Kidney (tissue), 14 donors: ENCODE results near the gene SCMH1. TPM values are rescaled to one million over a fixed set of nuclear protein-coding genes. Genes with fewer than 3 reads are reported as not detected.
"Not testable (repeated sequence)": the region's sequence is repeated elsewhere in the genome, so short reads cannot be mapped to it uniquely, and the experiment has no call there.

Experiments used
- DNase-seq, 5 donors: peaks; one replicate each; pipeline ENCODE4 v3.0.0-alpha.2; 2013 to 2020
- FAIRE-seq: peaks from 2 replicates; lab custom pipeline; 2012; peaks lifted over from hg19 to GRCh38; lab: Jason Lieb, UNC
- H3K27ac ChIP-seq, 2 donors: one replicate each; pipeline ENCODE4 v1.7.0; 2013; ENCODE audit warnings: low read depth in 2 of 2, low read length in 2 of 2, inconsistent platforms in 1 of 2
- H3K27me3 ChIP-seq: one replicate; pipeline ENCODE4 v1.7.1; 2013; ENCODE audit warnings: low read length, inconsistent platforms; ENCODE audit not compliant: control insufficient read depth, insufficient read depth
- H3K36me3 ChIP-seq, 3 donors: one replicate each; pipeline versions ENCODE4 v1.7.0 to v1.7.1; 2013; ENCODE audit warnings: low read length in 3 of 3, control low read depth in 1 of 3, inconsistent platforms in 1 of 3; ENCODE audit not compliant: insufficient read depth in 3 of 3, control insufficient read depth in 2 of 3
- H3K4me1 ChIP-seq, 3 donors: one replicate each; pipeline versions ENCODE4 v1.7.0 to v1.7.1; 2013; ENCODE audit warnings: low read length in 3 of 3, inconsistent platforms in 1 of 3, low read depth in 1 of 3; ENCODE audit not compliant: control insufficient read depth in 2 of 3, insufficient read depth in 2 of 3
- H3K4me3 ChIP-seq, 3 donors: one replicate each; pipeline versions ENCODE4 v1.7.0 to v1.8.1; 2013; ENCODE audit warnings: low read length in 3 of 3, control low read depth in 1 of 3, inconsistent platforms in 1 of 3
- H3K9ac ChIP-seq, 3 donors: one replicate each; pipeline versions ENCODE4 v1.7.0 to v1.7.1; 2013; ENCODE audit warnings: low read length in 3 of 3, control low read depth in 1 of 3, inconsistent platforms in 1 of 3
- H3K9me3 ChIP-seq, 3 donors: one replicate each; pipeline versions ENCODE4 v1.7.0 to v1.7.1; 2013; ENCODE audit warnings: low read length in 3 of 3, control low read depth in 1 of 3, inconsistent platforms in 1 of 3; ENCODE audit not compliant: control insufficient read depth in 2 of 3, insufficient read depth in 1 of 3
- intact Hi-C: fragments of 100-400 bp; cut with DNase I; formaldehyde crosslinking; loops from one replicate; pipeline ENCODE4 v1.11.1; 2022
- polyA plus RNA-seq: library from polyadenylated mRNA; stranded (reverse); fragments of 350-450 nt; fragmentation: Illumina TruSeq; extraction: RNeasy Lipid Tissue Mini Kit (QIAGEN cat#74804); gene quantifications from one replicate; pipeline ENCODE4 v1.2.3, GENCODE V29; 2014; ENCODE audit warnings: low read depth, low replicate concordance; ENCODE audit not compliant: insufficient read depth
- total RNA-seq: library from RNA; stranded (reverse); fragmentation: NEBNext Ultra II Directional; extraction: Animal tissue kit (Norgen Biotek cat#: 25700); gene quantifications from one replicate; pipeline ENCODE4 v1.2.1, GENCODE V29; 2021
- TF ChIP-seq, protein P1 (sequence below): IDR thresholded peaks from 3 replicates; pipeline ENCODE4 v1.5.1; 2012; ENCODE audit warnings: mild to moderate bottlenecking, moderate library complexity, borderline replicate concordance; ENCODE audit not compliant: insufficient read depth; ENCODE audit errors: extremely low read depth
- donor health status: control.
- donor health status: control.
- donor health status: control.
- donor health status: control.
- donor health status: control.
- donor health status: DM: yes; HTN: yes; CAD: no.
- donor health status: Normal renal cell carcinoma (clear cell type).

Gene SCMH1
- total and polyA plus RNA-seq, 2 donors from 2014 or later: 26.4 to 58.3 TPM

DNA sequence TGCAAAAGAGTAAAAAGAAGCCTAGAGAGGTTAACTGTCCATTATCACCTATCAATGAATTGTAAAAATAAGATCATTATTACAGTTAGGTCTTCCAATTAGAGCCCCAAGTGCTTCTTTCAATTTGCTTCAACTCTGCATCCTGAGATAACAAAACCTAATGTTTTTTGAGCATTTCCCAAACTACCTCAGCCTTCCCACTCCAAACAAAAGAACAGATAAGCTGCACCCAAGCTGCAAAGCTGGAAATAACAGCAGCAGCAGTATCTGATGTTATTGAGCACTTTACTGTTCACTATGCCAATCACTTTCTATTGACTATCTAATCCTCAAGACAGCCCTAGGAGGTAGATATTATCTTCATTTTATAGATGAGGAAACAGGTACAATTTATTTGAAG is 123.5 kb downstream of the SCMH1 start:
- Histone ChIP-seq H3K27ac (no peak overlapping the region), H3K9me3 (no peaks in the 10 kb centered on the region), H3K9ac (no peak overlapping the region), H3K4me3 (no peak overlapping the region), H3K36me3 (no peaks in the 10 kb centered on the region), H3K4me1 (no peaks in the 10 kb centered on the region), H3K27me3 (no peaks in the 10 kb centered on the region)
- intact Hi-C loops: no loop called here
- no peak for DNase-seq
- TF ChIP-seq, protein P1, sequence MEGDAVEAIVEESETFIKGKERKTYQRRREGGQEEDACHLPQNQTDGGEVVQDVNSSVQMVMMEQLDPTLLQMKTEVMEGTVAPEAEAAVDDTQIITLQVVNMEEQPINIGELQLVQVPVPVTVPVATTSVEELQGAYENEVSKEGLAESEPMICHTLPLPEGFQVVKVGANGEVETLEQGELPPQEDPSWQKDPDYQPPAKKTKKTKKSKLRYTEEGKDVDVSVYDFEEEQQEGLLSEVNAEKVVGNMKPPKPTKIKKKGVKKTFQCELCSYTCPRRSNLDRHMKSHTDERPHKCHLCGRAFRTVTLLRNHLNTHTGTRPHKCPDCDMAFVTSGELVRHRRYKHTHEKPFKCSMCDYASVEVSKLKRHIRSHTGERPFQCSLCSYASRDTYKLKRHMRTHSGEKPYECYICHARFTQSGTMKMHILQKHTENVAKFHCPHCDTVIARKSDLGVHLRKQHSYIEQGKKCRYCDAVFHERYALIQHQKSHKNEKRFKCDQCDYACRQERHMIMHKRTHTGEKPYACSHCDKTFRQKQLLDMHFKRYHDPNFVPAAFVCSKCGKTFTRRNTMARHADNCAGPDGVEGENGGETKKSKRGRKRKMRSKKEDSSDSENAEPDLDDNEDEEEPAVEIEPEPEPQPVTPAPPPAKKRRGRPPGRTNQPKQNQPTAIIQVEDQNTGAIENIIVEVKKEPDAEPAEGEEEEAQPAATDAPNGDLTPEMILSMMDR: no peak
- no peak for FAIRE-seq

DNA sequence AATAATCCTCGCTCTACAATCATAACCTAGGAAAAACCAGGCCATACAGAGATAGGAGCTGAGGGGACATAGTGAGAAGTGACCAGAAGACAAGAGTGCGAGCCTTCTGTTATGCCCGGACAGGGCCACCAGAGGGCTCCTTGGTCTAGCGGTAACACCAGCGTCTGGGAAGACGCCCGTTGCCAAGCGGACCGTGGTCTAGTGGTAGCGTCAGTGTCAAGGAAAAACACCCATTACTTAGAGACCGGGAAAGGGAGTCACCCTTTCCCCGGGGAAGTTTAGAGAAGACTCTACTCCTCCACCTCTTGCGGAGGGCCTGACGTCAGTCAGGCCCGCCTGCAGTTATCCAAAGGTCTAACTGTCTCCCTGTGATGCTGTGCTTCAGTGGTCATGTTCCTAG is 124.9 kb downstream of the SCMH1 start:
- H3K9me3 ChIP-seq, H3K27me3 ChIP-seq, FAIRE-seq, intact Hi-C loops, DNase-seq, H3K4me3 ChIP-seq, H3K27ac ChIP-seq, H3K4me1 ChIP-seq, H3K9ac ChIP-seq: not testable (repeated sequence)
- H3K36me3 ChIP-seq: peaks cover 0 to 10% (median 7%) of the 10 kb centered on the region in 3 donors

DNA sequence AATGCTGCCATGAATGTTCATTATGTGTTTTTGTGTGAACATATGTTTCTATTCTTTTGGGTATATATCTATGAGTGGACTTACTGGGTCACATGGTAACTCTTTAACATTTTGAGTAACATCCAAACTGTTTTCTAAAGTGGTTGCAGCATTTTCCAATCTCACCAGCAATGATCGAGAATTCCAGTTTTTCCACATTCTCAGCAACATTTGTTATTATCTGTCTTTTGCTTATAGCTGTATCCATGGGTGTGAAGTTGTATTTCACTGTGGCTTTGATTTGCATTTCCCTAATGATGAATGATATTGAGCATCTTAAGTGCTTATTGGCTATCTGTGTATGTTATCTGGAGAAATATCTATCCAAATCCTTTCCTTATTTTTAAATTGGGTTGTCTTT is 131.4 kb downstream of the SCMH1 start:
- Histone ChIP-seq H3K4me1 (peaks cover 0 to 6% (median 5%) of the 10 kb centered on the region in 3 donors), H3K4me3 (no peak overlapping the region), H3K36me3 (peaks cover 0 to 10% (median 7%) of the 10 kb centered on the region in 3 donors), H3K27me3 (no peaks in the 10 kb centered on the region), H3K27ac (no peak overlapping the region), H3K9me3 (no peaks in the 10 kb centered on the region), H3K9ac (no peak overlapping the region)
- no peak for FAIRE-seq
- intact Hi-C loops: no loop called here
- no peak for DNase-seq
- TF ChIP-seq, protein P1: no peak

DNA sequence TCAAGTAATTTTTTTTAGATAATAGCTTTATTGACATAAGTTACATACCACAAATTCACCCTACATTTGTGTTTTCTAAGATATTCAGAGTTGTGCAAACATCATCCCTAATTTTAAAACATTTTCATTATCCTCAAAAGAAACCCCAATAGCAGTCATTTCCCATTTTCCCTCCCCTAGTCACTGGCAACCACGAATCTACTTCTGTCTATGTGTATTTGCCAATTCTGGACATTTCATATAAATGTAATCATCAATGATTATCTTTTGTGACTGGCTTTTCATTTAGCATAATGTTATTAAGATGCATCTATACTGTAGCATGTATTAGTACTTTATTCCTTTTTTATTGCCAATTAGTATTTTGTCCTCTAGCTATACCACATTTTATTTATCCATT is 131.8 kb downstream of the SCMH1 start:
- Histone ChIP-seq H3K4me1 (peaks cover 0 to 6% (median 5%) of the 10 kb centered on the region in 3 donors), H3K9me3 (no peaks in the 10 kb centered on the region), H3K4me3 (no peak overlapping the region), H3K27ac (no peak overlapping the region), H3K36me3 (peaks cover 0 to 10% (median 7%) of the 10 kb centered on the region in 3 donors), H3K9ac (no peak overlapping the region), H3K27me3 (no peaks in the 10 kb centered on the region)
- FAIRE-seq (no peak), DNase-seq (no peak)
- TF ChIP-seq, protein P1: no peak
- intact Hi-C loops: no loop called here
